ENCODE measurements around the gene PDP2. TPM values are rescaled to one million over a fixed set of nuclear protein-coding genes. Genes with fewer than 3 reads are reported as not detected.

Gene PDP2
- total RNA-seq, 4 donors from 2014 or later = 4.9 to 36.2 (median 11.5) TPM

DNA sequence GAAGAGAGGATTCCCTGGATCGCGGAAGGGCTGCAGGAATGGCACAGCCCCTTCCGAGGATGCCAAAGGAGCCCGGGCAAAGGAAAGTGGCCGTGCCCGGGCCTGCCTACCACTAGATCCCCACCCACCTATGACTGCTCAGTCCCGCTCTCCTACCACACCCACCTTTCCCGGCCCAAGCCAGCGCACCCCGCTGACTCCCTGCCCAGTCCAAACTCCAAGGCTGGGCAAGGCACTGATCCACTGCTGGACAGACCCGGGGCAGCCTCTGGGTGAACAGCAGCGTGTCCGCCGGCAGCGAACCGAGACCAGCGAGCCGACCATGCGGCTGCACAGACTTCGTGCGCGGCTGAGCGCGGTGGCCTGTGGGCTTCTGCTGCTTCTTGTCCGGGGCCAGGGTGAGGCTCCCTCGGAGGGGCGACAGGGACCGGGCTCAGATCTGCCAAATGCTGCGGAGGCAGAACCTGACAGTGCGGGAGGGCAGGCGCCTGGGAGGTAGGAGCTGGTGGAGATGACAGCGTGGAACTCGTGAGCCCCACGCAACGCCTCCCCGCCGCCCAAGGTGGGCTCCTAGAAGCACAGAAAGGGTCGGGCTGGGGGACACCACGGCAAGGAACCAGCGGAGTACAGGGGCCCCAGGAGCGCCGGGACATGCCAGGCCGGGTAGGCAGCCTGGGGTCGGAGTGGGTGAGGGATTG lies 55.1 kb downstream of the PDP2 start, which contains the start of gene CES2:
Gene CES2 (plus strand): TSS at position 203 of the 698 bp plus-strand sequence. CDS start 120 bp downstream, at position 323.
- in situ Hi-C loops (cut with MboI; ENCODE audit: low pct_ligation_motif_present in 1 of 4, low pct_unique_long_range_greater_than_20kb in 1 of 4, low sequenced_read_pairs in 3 of 4) = no loop called here
- H3K4me3 ChIP-seq = peak within 1 kb of the TSS; percentile 84 to 99 (median 91)
- peak; percentile 93 for DNase-seq
- peaks cover 17 to 52% (median 43%) of the 10 kb centered on the region in 4 donors for H3K4me1 ChIP-seq
- H3K27me3 ChIP-seq = no peaks in the 10 kb centered on the region
- H3K9me3 ChIP-seq = no peaks in the 10 kb centered on the region
- intact Hi-C loops (cut with DNase I; ENCODE audit: low total_unique reads) = no loop called here
- H3K36me3 ChIP-seq = peaks cover 0 to 3% (median 1%) of the 10 kb centered on the region in 4 donors
- 6 to 26% methylated on average over 12 to 44 of the region's 44 CpGs for WGBS, 2 donors (ENCODE audit: low coverage in 1 of 2)
- peak within 1 kb of the TSS; percentile 93 to 97 (median 96) for H3K27ac ChIP-seq
- TF ChIP-seq POLR2A (IDR thresholded peaks at IDR 0.05) (peak; percentile 98), POLR2AphosphoS5 (IDR thresholded peaks at IDR 0.05) (peak; percentile 70 to 96 (median 93)), EP300 (IDR thresholded peaks at IDR 0.05; ENCODE audit: low read depth) (no peak)

DNA sequence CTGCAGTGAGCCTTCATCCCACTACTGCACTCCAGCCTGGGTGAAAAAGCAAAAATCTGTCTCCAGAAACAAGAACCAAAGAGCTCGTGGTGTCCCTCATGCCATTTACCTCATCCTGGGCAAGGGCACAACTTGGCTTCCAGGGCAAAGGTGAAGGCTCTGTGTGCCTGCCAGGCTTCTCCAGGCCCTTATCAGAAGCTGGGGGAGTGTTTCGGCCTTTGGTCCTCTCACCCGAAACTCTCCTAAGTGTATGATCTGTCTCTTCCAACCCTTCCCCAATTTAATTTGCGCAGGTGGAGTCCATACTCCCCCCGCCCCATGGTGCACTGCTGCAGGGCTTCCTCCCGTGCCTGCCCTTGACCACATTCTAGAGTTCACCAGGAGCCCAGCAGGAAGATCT lies 56.1 kb downstream of the PDP2 start:
- peak overlapping the region in 3 of 4 donors; percentile 84 to 99 (median 94) for H3K4me3 ChIP-seq
- H3K36me3 ChIP-seq = peaks cover 0 to 13% (median 6%) of the 10 kb centered on the region in 4 donors
- H3K4me1 ChIP-seq = peaks cover 17 to 52% (median 43%) of the 10 kb centered on the region in 4 donors
- in situ Hi-C loops (cut with MboI; ENCODE audit: low pct_ligation_motif_present in 1 of 4, low pct_unique_long_range_greater_than_20kb in 1 of 4, low sequenced_read_pairs in 3 of 4) (no loop called here), intact Hi-C loops (cut with DNase I; ENCODE audit: low total_unique reads) (no loop called here)
- H3K27ac ChIP-seq = peak overlapping the region; percentile 93 to 97 (median 96)
- no peaks in the 10 kb centered on the region for H3K27me3 ChIP-seq
- H3K9me3 ChIP-seq = no peaks in the 10 kb centered on the region
- peak; percentile 51 for DNase-seq
- TF ChIP-seq POLR2AphosphoS5 (IDR thresholded peaks at IDR 0.05) (peak in 2 of 3 donors; percentile 13 to 41), POLR2A (IDR thresholded peaks at IDR 0.05) (peak; percentile 13), EP300 (IDR thresholded peaks at IDR 0.05; ENCODE audit: low read depth) (no peak)
- TF ChIP-seq, protein P1, sequence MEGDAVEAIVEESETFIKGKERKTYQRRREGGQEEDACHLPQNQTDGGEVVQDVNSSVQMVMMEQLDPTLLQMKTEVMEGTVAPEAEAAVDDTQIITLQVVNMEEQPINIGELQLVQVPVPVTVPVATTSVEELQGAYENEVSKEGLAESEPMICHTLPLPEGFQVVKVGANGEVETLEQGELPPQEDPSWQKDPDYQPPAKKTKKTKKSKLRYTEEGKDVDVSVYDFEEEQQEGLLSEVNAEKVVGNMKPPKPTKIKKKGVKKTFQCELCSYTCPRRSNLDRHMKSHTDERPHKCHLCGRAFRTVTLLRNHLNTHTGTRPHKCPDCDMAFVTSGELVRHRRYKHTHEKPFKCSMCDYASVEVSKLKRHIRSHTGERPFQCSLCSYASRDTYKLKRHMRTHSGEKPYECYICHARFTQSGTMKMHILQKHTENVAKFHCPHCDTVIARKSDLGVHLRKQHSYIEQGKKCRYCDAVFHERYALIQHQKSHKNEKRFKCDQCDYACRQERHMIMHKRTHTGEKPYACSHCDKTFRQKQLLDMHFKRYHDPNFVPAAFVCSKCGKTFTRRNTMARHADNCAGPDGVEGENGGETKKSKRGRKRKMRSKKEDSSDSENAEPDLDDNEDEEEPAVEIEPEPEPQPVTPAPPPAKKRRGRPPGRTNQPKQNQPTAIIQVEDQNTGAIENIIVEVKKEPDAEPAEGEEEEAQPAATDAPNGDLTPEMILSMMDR (IDR thresholded peaks at IDR 0.05) = no peak
- 55% methylated on average over 6 of the region's 6 CpGs; no CpG with 5 or more reads in 1 of the 2 donors for WGBS, 2 donors (ENCODE audit: low coverage in 1 of 2)

DNA sequence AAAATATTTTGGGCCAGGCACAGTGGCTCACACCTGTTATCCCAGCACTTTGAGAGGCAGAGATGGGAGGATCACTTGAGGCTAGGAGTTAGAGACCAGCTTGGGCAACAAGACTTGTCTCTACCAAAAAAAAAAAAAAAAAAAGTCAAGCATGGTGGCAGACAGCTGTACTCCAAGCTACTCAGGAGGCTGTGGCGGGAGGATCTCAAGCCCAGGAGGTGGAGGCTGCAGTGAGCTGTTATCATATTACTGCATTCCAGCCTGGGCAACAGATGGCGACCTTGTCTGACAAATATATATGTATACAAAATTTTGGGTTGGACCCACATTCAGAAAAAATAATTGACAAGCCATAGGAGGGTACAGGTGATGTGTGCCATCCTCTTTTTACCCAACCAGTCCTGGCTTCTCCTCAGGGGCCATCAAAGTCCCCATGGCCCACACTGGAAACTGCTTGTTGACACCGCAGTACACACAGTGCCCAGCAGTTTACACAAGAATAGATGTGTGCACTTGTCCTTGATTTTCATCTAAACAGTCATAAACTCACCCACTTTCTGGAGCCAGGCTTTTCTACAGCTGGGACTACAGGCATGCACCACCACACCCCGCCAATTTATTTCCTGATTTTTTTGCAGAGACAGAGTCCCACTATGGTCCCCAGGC lies 56.7 kb downstream of the PDP2 start:
- intact Hi-C loops (cut with DNase I; ENCODE audit: low total_unique reads) = no loop called here
- in situ Hi-C loops (cut with MboI; ENCODE audit: low pct_ligation_motif_present in 1 of 4, low pct_unique_long_range_greater_than_20kb in 1 of 4, low sequenced_read_pairs in 3 of 4) = no loop called here
- no peak for DNase-seq
- Histone ChIP-seq H3K4me1 (peaks cover 17 to 52% (median 43%) of the 10 kb centered on the region in 4 donors), H3K27ac (peak overlapping the region; percentile 93 to 97 (median 96)), H3K27me3 (no peaks in the 10 kb centered on the region), H3K36me3 (peaks cover 0 to 18% (median 9%) of the 10 kb centered on the region in 4 donors), H3K9me3 (no peaks in the 10 kb centered on the region), H3K4me3 (peak overlapping the region in 1 of 4 donors; percentile 94)
- 17 to 74% methylated on average over 1 to 4 of the region's 4 CpGs for WGBS, 2 donors (ENCODE audit: low coverage in 1 of 2)
- TF ChIP-seq POLR2AphosphoS5 (IDR thresholded peaks at IDR 0.05) (no peak), EP300 (IDR thresholded peaks at IDR 0.05; ENCODE audit: low read depth) (no peak), POLR2A (IDR thresholded peaks at IDR 0.05) (no peak)
- TF ChIP-seq, protein P1 (IDR thresholded peaks at IDR 0.05) = peak in 2 of 5 experiments; percentile 15 to 31

DNA sequence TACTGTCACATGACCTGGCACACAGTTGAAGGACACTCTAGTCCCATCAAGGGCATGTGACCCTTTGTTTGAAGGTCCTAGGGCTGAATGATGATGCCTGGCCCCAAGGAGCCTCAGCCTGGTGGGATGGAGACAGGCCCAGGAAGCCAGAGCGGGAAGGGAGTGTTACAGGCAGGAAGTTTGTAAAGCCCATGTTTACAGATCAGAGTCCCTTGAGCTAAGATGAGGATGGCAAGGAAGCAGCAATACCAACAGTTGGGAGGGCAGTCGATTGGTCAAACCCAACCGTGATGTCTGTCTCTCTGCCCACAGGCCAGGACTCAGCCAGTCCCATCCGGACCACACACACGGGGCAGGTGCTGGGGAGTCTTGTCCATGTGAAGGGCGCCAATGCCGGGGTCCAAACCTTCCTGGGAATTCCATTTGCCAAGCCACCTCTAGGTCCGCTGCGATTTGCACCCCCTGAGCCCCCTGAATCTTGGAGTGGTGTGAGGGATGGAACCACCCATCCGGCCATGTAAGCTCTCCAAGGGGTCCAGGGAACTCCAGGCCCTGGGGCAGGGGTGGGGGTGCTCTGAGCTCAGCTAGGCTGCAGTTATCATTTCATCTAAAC lies 57.5 kb downstream of the PDP2 start:
- in situ Hi-C loops (cut with MboI; ENCODE audit: low pct_ligation_motif_present in 1 of 4, low pct_unique_long_range_greater_than_20kb in 1 of 4, low sequenced_read_pairs in 3 of 4) = no loop called here
- H3K27ac ChIP-seq = peak overlapping the region; percentile 93 to 97 (median 96)

More for the DNA sequence above, 57.5 kb downstream of the PDP2 start:
- no peak for DNase-seq
- H3K27me3 ChIP-seq = no peaks in the 10 kb centered on the region
- no peak overlapping the region for H3K4me3 ChIP-seq
- H3K4me1 ChIP-seq = peaks cover 15 to 46% (median 38%) of the 10 kb centered on the region in 4 donors
- intact Hi-C loops (cut with DNase I; ENCODE audit: low total_unique reads) = no loop called here
- TF ChIP-seq POLR2A (IDR thresholded peaks at IDR 0.05) = no peak
- no peak for TF ChIP-seq POLR2AphosphoS5 (IDR thresholded peaks at IDR 0.05)
- TF ChIP-seq, protein P1 (IDR thresholded peaks at IDR 0.05) = no peak
- no peak for TF ChIP-seq EP300 (IDR thresholded peaks at IDR 0.05; ENCODE audit: low read depth)
- WGBS, 2 donors (ENCODE audit: low coverage in 1 of 2) = 40 to 86% methylated on average over 1 to 10 of the region's 10 CpGs
- H3K9me3 ChIP-seq = no peaks in the 10 kb centered on the region
- peaks cover 0 to 26% (median 13%) of the 10 kb centered on the region in 4 donors for H3K36me3 ChIP-seq

All from transverse colon (tissue), 4 donors.